Panc1 (cell line): ENCODE results near the gene SCYGR5.

Experiments
- POLR2AphosphoS5 ChIP-seq: IDR thresholded peaks from 2 replicates; pipeline ENCODE4 v1.6.1; 2012; ENCODE audit warnings: mild to moderate bottlenecking, low read depth, low read length, moderate library complexity
- SIN3A ChIP-seq: IDR thresholded peaks from 2 replicates; pipeline ENCODE4 v1.6.1; 2012; ENCODE audit warnings: low read depth, mild to moderate bottlenecking, low read length, moderate library complexity, borderline replicate concordance; ENCODE audit not compliant: insufficient read depth
- TCF7L2 ChIP-seq: IDR thresholded peaks from 2 replicates; pipeline ENCODE4 v1.6.1; 2011; ENCODE audit warnings: mild to moderate bottlenecking, low read depth, low read length, inconsistent platforms
- TF ChIP-seq, protein P1 (sequence below): fragments of 450-650 bp; IDR thresholded peaks from 2 replicates; pipeline ENCODE4 v1.5.1; 2017; ENCODE audit warnings: mild to moderate bottlenecking

DNA sequence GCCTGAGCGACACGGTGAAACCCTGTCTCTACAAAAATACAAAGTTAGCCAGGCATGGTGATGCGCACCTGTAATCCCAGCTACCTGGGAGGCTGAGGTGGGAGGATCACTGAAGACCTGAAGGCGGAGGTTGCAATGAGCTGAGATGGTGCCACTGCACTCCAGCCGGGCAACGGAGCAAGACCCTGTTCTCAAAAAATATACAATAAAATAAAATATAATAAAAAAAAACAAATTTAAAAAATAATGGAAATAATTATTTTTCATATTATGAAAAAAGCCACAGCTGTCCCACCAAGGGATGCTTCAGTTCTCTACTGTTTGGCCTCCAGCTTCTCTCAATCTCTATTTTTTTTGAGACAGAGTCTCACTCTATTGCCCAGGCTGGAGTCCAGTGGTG lies 40.8 kb downstream of the SCYGR5 start:
- TF ChIP-seq, protein P1, sequence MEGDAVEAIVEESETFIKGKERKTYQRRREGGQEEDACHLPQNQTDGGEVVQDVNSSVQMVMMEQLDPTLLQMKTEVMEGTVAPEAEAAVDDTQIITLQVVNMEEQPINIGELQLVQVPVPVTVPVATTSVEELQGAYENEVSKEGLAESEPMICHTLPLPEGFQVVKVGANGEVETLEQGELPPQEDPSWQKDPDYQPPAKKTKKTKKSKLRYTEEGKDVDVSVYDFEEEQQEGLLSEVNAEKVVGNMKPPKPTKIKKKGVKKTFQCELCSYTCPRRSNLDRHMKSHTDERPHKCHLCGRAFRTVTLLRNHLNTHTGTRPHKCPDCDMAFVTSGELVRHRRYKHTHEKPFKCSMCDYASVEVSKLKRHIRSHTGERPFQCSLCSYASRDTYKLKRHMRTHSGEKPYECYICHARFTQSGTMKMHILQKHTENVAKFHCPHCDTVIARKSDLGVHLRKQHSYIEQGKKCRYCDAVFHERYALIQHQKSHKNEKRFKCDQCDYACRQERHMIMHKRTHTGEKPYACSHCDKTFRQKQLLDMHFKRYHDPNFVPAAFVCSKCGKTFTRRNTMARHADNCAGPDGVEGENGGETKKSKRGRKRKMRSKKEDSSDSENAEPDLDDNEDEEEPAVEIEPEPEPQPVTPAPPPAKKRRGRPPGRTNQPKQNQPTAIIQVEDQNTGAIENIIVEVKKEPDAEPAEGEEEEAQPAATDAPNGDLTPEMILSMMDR, result no peak
- TF ChIP-seq SIN3A, result no peak
- TF ChIP-seq TCF7L2, result no peak
- TF ChIP-seq POLR2AphosphoS5, result no peak
